H1 (cell line): Measurements from ENCODE around the gene ID2. TPM values are rescaled to one million over a fixed set of nuclear protein-coding genes. Genes with fewer than 3 reads are reported as not detected.

Source experiments
- CTCF ChIA-PET: fragments of 300-600 bp; sonication (Branson Sonifier 250); formaldehyde crosslinking; loops from one replicate; lab custom pipeline; 2021; ENCODE audit not compliant: partially characterized antibody; lab: Charles Lee
- POLR2A ChIA-PET: fragments of 300-600 bp; sonication (Branson Sonifier 250); formaldehyde crosslinking; loops from one replicate; lab custom pipeline; 2021; ENCODE audit warnings: inconsistent platforms; ENCODE audit not compliant: partially characterized antibody; lab: Charles Lee
- DNase-seq, 2 experiments: peaks; one replicate each; pipeline versions ENCODE4 v3.0.0 to v3.0.0-alpha.2; 2010 to 2022; ENCODE audit warnings: low spot score in 2 of 2, low read depth in 1 of 2, mixed read lengths in 1 of 2
- FAIRE-seq: peaks from 2 replicates; lab custom pipeline; 2011; peaks lifted over from hg19 to GRCh38; lab: Jason Lieb, UNC
- H2AFZ ChIP-seq: 2 replicates; pipeline ENCODE4 v1.8.1; 2012; ENCODE audit warnings: low read length, inconsistent platforms
- H2AK5ac ChIP-seq: 2 replicates; pipeline ENCODE4 v1.6.1; 2013; ENCODE audit warnings: low read depth, low read length
- H2BK120ac ChIP-seq: replicated peaks from 2 replicates; pipeline ENCODE3; 2013; ENCODE audit warnings: low read depth, low read length, inconsistent platforms
- H2BK12ac ChIP-seq: 2 replicates; pipeline ENCODE4 v1.6.1; 2013; ENCODE audit warnings: low read depth, low read length
- H2BK15ac ChIP-seq: 2 replicates; pipeline ENCODE4 v1.6.1; 2013; ENCODE audit warnings: low read length
- H2BK20ac ChIP-seq: 2 replicates; pipeline ENCODE4 v1.6.1; 2013; ENCODE audit warnings: low read length
- H2BK5ac ChIP-seq: 2 replicates; pipeline ENCODE4 v1.6.1; 2013; ENCODE audit warnings: low read depth, low read length
- H3K14ac ChIP-seq: 2 replicates; pipeline ENCODE4 v1.6.1; 2013; ENCODE audit warnings: inconsistent platforms; ENCODE audit not compliant: insufficient read length
- H3K18ac ChIP-seq: 2 replicates; pipeline ENCODE4 v1.6.1; 2013; ENCODE audit warnings: low read length; ENCODE audit errors: extremely low read depth
- H3K23ac ChIP-seq: 2 replicates; pipeline ENCODE4 v1.6.1; 2013; ENCODE audit warnings: inconsistent platforms; ENCODE audit not compliant: insufficient read length
- H3K23me2 ChIP-seq: 2 replicates; pipeline ENCODE4 v1.6.1; 2013; ENCODE audit warnings: low read depth, low read length
- H3K27ac ChIP-seq: 2 replicates; pipeline ENCODE4 v1.6.1; 2011; ENCODE audit warnings: low read depth, low read length, inconsistent platforms
- H3K27me3 ChIP-seq, 4 experiments: replicated peaks in 1 of 4; 1 replicate in 1 of 4; 2 replicates in 3 of 4; pipeline versions ENCODE4 v1.6.1 to v1.8.1; 2011 to 2013; ENCODE audit warnings: low read length in 3 of 4, mild to moderate bottlenecking in 3 of 4, inconsistent platforms in 2 of 4, mixed read lengths in 2 of 4, moderate library complexity in 1 of 4; ENCODE audit not compliant: control insufficient read depth in 3 of 4, insufficient read depth in 3 of 4; ENCODE audit errors: extremely low read depth in 1 of 4
- H3K36me3 ChIP-seq, 4 experiments: 2 replicates each; pipeline versions ENCODE4 v1.6.1 to v1.8.1; 2011 to 2013; ENCODE audit warnings: mild to moderate bottlenecking in 4 of 4, low read length in 3 of 4, moderate library complexity in 2 of 4, control low read depth in 1 of 4, inconsistent platforms in 1 of 4; ENCODE audit not compliant: insufficient read depth in 4 of 4, control insufficient read depth in 2 of 4
- H3K4ac ChIP-seq: replicated peaks from 2 replicates; pipeline ENCODE3; 2013; ENCODE audit warnings: low read length, low read depth, mixed read lengths, inconsistent platforms; ENCODE audit not compliant: insufficient read length
- H3K4me1 ChIP-seq, 4 experiments: replicated peaks in 1 of 4; 1 replicate in 1 of 4; 2 replicates in 3 of 4; pipeline versions ENCODE4 v1.6.1 to v1.8.1; 2011 to 2013; ENCODE audit warnings: low read length in 3 of 4, inconsistent platforms in 2 of 4, mixed read lengths in 1 of 4; ENCODE audit not compliant: insufficient read depth in 4 of 4, control insufficient read depth in 3 of 4
- H3K4me2 ChIP-seq, 2 experiments: 2 replicates each; pipeline versions ENCODE4 v1.6.1 to v1.8.1; 2011 to 2013; ENCODE audit warnings: low read depth in 2 of 2, low read length in 2 of 2, control low read depth in 1 of 2, inconsistent platforms in 1 of 2, mild to moderate bottlenecking in 1 of 2; ENCODE audit not compliant: insufficient read depth in 1 of 2
- H3K4me3 ChIP-seq, 4 experiments: fragments of 200-600, 300-600 bp in 1 of 4; sonication (generic), shearing (Covaris generic), sonication (Bioruptor Twin) in 1 of 4; 2 replicates each; pipeline versions ENCODE4 v1.5.1 to v1.8.1; 2011 to 2016; ENCODE audit warnings: low read length in 4 of 4, low read depth in 3 of 4, control low read depth in 2 of 4, inconsistent platforms in 2 of 4, mild to moderate bottlenecking in 2 of 4, mixed read lengths in 1 of 4, moderate library complexity in 1 of 4; ENCODE audit not compliant: insufficient read depth in 2 of 4; ENCODE audit errors: extremely low read depth in 1 of 4
- H3K56ac ChIP-seq: replicated peaks from 2 replicates; pipeline ENCODE3; 2013; ENCODE audit warnings: low read depth, mild to moderate bottlenecking, mixed read lengths, low read length, inconsistent platforms; ENCODE audit not compliant: insufficient read length
- H3K79me1 ChIP-seq: 2 replicates; pipeline ENCODE4 v1.6.1; 2013; ENCODE audit warnings: low read depth, low read length, control low read depth
- H3K79me2 ChIP-seq, 2 experiments: 2 replicates each; pipeline versions ENCODE4 v1.6.1 to v1.8.1; 2012 to 2013; ENCODE audit warnings: low read length in 2 of 2, mild to moderate bottlenecking in 2 of 2, inconsistent platforms in 1 of 2; ENCODE audit not compliant: insufficient read depth in 2 of 2, control insufficient read depth in 1 of 2
- H3K9ac ChIP-seq, 4 experiments: replicated peaks in 1 of 4; 1 replicate in 1 of 4; 2 replicates in 3 of 4; pipeline versions ENCODE4 v1.6.1 to v1.8.1; 2011 to 2013; ENCODE audit warnings: low read depth in 3 of 4, low read length in 3 of 4, control low read depth in 2 of 4, mild to moderate bottlenecking in 2 of 4, moderate library complexity in 2 of 4, inconsistent platforms in 1 of 4; ENCODE audit errors: extremely low read depth in 1 of 4
- H3K9me3 ChIP-seq, 2 experiments: 2 replicates each; pipeline versions ENCODE4 v1.6.1 to v1.8.1; 2012 to 2013; ENCODE audit warnings: mild to moderate bottlenecking in 2 of 2, moderate library complexity in 2 of 2, control low read depth in 1 of 2, inconsistent platforms in 1 of 2, low read depth in 1 of 2, low read length in 1 of 2, mixed read lengths in 1 of 2; ENCODE audit not compliant: insufficient read depth in 2 of 2
- H4K20me1 ChIP-seq, 2 experiments: replicated peaks in 1 of 2; 2 replicates each; pipeline versions ENCODE3 to v1.8.1; 2011 to 2013; ENCODE audit warnings: inconsistent platforms in 2 of 2, low read length in 2 of 2, mild to moderate bottlenecking in 1 of 2; ENCODE audit not compliant: insufficient read depth in 2 of 2, control insufficient read depth in 1 of 2
- H4K5ac ChIP-seq: 2 replicates; pipeline ENCODE4 v1.6.1; 2013; ENCODE audit warnings: low read length, low read depth, mixed read lengths, inconsistent platforms; ENCODE audit not compliant: insufficient read length
- H4K8ac ChIP-seq: 2 replicates; pipeline ENCODE4 v1.8.0; 2013; ENCODE audit warnings: mild to moderate bottlenecking, moderate library complexity, low read length, inconsistent platforms; ENCODE audit not compliant: insufficient read depth; ENCODE audit errors: extremely low read depth
- H4K91ac ChIP-seq: replicated peaks from 2 replicates; pipeline ENCODE3; 2013; ENCODE audit warnings: low read length, mixed read lengths, inconsistent platforms; ENCODE audit not compliant: insufficient read length
- BCL11A ChIP-seq, 2 experiments: IDR thresholded peaks; one replicate each; pipeline ENCODE4 v1.6.1; 2011; ENCODE audit warnings: low read depth in 2 of 2, low read length in 2 of 2, mild to moderate bottlenecking in 2 of 2
- CBX5 ChIP-seq: fragments of 300-800, 300-1000 bp; sonication (generic); IDR thresholded peaks from 2 replicates; pipeline ENCODE4 v1.7.1; 2016; ENCODE audit warnings: antibody characterized with exemption, low read length, low read depth
- CBX8 ChIP-seq: fragments of 300-800, 300-1000 bp; sonication (generic); IDR thresholded peaks from 2 replicates; pipeline ENCODE4 v1.7.1; 2016; ENCODE audit warnings: low read depth, low read length, borderline replicate concordance
- CREB1 ChIP-seq: IDR thresholded peaks from 2 replicates; pipeline ENCODE4 v1.6.1; 2012; ENCODE audit warnings: inconsistent platforms
- EGR1 ChIP-seq: IDR thresholded peaks from 2 replicates; pipeline ENCODE4 v1.6.1; 2011; ENCODE audit warnings: low read depth, low read length, borderline replicate concordance
- EZH2 ChIP-seq: fragments of 200-600 bp; sonication (generic); IDR thresholded peaks from 2 replicates; pipeline ENCODE4 v1.7.1; 2012; ENCODE audit warnings: low read depth, mild to moderate bottlenecking, moderate library complexity, low read length, inconsistent platforms; ENCODE audit not compliant: severe bottlenecking
- HDAC6 ChIP-seq: IDR thresholded peaks from one replicate; pipeline ENCODE4 v1.7.1; 2012; ENCODE audit warnings: low read depth, mild to moderate bottlenecking, inconsistent platforms, low read length, moderate library complexity
- JUND ChIP-seq: IDR thresholded peaks from 2 replicates; pipeline ENCODE4 v1.6.1; 2011; ENCODE audit warnings: mild to moderate bottlenecking, improper control_type of control experiment, low read length
- MAFK ChIP-seq: IDR thresholded peaks from 2 replicates; pipeline ENCODE4 v1.6.1; 2012; ENCODE audit warnings: low read depth, mild to moderate bottlenecking, improper control_type of control experiment, low read length
- NRF1 ChIP-seq: IDR thresholded peaks from 2 replicates; pipeline ENCODE4 v1.6.1; 2011; ENCODE audit warnings: mild to moderate bottlenecking, low read depth, low read length, improper control_type of control experiment
- POLR2A ChIP-seq, 2 experiments: IDR thresholded peaks; 1 replicate in 1 of 2; 2 replicates in 1 of 2; pipeline ENCODE4 v1.6.1; 2011; ENCODE audit warnings: low read depth in 2 of 2, low read length in 2 of 2, mild to moderate bottlenecking in 2 of 2; ENCODE audit errors: control extremely low read depth in 1 of 2
- POLR2AphosphoS5 ChIP-seq: IDR thresholded peaks from 2 replicates; pipeline ENCODE4 v1.6.1; 2011; ENCODE audit warnings: low read depth, low read length
- RBBP5 ChIP-seq: IDR thresholded peaks from 2 replicates; pipeline ENCODE4 v1.7.1; 2012; ENCODE audit warnings: low read depth, mild to moderate bottlenecking, inconsistent platforms, low read length, moderate library complexity, borderline replicate concordance
- RFX5 ChIP-seq: IDR thresholded peaks from 2 replicates; pipeline ENCODE4 v1.6.1; 2011; ENCODE audit warnings: low read depth, low read length, improper control_type of control experiment, borderline replicate concordance
- USF2 ChIP-seq: IDR thresholded peaks from 2 replicates; pipeline ENCODE4 v1.6.1; 2011; ENCODE audit warnings: low read length, improper control_type of control experiment
- WGBS, 2 experiments: shearing (Covaris generic) in 1 of 2; methylation state at CpG; one replicate each; pipeline versions ENCODE4 v1.1.6 to v1.1.7; 2013 to 2015; ENCODE audit warnings: low lambda C conversion rate in 2 of 2, mixed read lengths in 2 of 2, inconsistent platforms in 1 of 2, low coverage in 1 of 2, missing lambda C conversion rate in 1 of 2; ENCODE audit not compliant: insufficient replicate concordance in 2 of 2, insufficient coverage in 1 of 2, insufficient read length in 1 of 2; ENCODE audit errors: extremely low coverage in 1 of 2, missing lambda C conversion rate in 1 of 2; 5-methylcytosine and 5-hydroxymethylcytosine counted together
- polyA plus RNA-seq, 7 experiments: library from polyadenylated mRNA; depleted of rRNA in 3 of 7; stranded (reverse) in 5 of 7; unstranded in 2 of 7; fragments of >200 nt in 5 of 7; fragments of 200-250 nt in 2 of 7; gene quantifications; 1 replicate in 5 of 7; 2 replicates in 1 of 7; 4 replicates in 1 of 7; pipeline versions ENCODE4 v1.2.1 to v1.2.3, GENCODE V29; 2011 to 2013; ENCODE audit warnings: missing spikeins in 2 of 7, mixed read lengths in 2 of 7
- total RNA-seq: library from RNA; stranded (reverse); fragmentation: NEBNext Ultra II Directional; extraction: Animal tissue kit (Norgen Biotek cat#: 25700); gene quantifications from 2 replicates; pipeline ENCODE4 v1.2.1, GENCODE V29; 2021

The ID2 gene
- total and polyA plus RNA-seq, 2 of the 8 experiments (the other 6 are each of a cell fraction or from before 2014, with no cell fraction given): 36.7 to 214 TPM

- H3K27ac ChIP-seq: no peak overlapping the region
- no peak for FAIRE-seq
- no peak overlapping the region for H3K18ac ChIP-seq
- H4K5ac ChIP-seq: no peak overlapping the region
- no peak overlapping the region for H3K4ac ChIP-seq
- no peaks in the 10 kb centered on the region for H3K27me3 ChIP-seq
- H3K4me3 ChIP-seq: no peak overlapping the region
- no peak overlapping the region for H3K56ac ChIP-seq
- H3K14ac ChIP-seq: no peak overlapping the region
- H2BK20ac ChIP-seq: no peak overlapping the region
- H2AFZ ChIP-seq: no peak overlapping the region
- H3K9me3 ChIP-seq: no peaks in the 10 kb centered on the region
- H3K9ac ChIP-seq: no peak overlapping the region
- no peak overlapping the region for H2BK120ac ChIP-seq
- no peaks in the 10 kb centered on the region for H3K36me3 ChIP-seq
- no peak overlapping the region for H2BK15ac ChIP-seq
- no peaks in the 10 kb centered on the region for H3K79me1 ChIP-seq
- H4K91ac ChIP-seq: no peak overlapping the region
- CTCF ChIA-PET: interaction anchor here (1.0 kb wide), 1 partner anchor 10 kb away, joined by 3 read pairs; no protein-coding TSS in a partner anchor
- no peak overlapping the region for H3K23ac ChIP-seq
- H3K4me1 ChIP-seq: no peaks in the 10 kb centered on the region
- no peak overlapping the region for H4K8ac ChIP-seq
- no peaks in the 10 kb centered on the region for H4K20me1 ChIP-seq
- H2AK5ac ChIP-seq: no peak overlapping the region
- WGBS, 2 experiments: 96% methylated on average over 3 of the region's 3 CpGs; no CpG with 5 or more reads in 1 of the 2 experiments
- H3K4me2 ChIP-seq: no peak overlapping the region
- no peaks in the 10 kb centered on the region for H3K79me2 ChIP-seq
- H2BK12ac ChIP-seq: no peak overlapping the region
- peaks cover 1% of the 10 kb centered on the region; the same call in 1 of the 2 replicates for H3K23me2 ChIP-seq
- H2BK5ac ChIP-seq: no peak overlapping the region
- POLR2A ChIA-PET: no interaction called here
- no peak for DNase-seq
- TF ChIP-seq JUND (no peak), CBX8 (no peak), EZH2 (no peak), POLR2A (IDR thresholded peaks at IDR 0.05; ENCODE audit: control extremely low read depth in 1 of 2, low read depth in 2 of 2, low read length in 2 of 2) (no peak), MAFK (no peak), NRF1 (no peak), HDAC6 (no peak), POLR2AphosphoS5 (no peak), USF2 (no peak), BCL11A (IDR thresholded peaks at IDR 0.05; ENCODE audit: low read depth in 2 of 2, low read length in 2 of 2) (no peak), CREB1 (no peak), EGR1 (no peak), CBX5 (no peak), RBBP5 (no peak), RFX5 (no peak)
Observed at GRCh38 chr2:8721410-8721809, 39.6 kb downstream of the ID2 start.
